RPMI7951 (cell line): ENCODE results near the gene ZNF343. TPM values are rescaled to one million over a fixed set of nuclear protein-coding genes. Genes with fewer than 3 reads are reported as not detected.

Experiments
- total RNA-seq: library from RNA; depleted of rRNA; stranded (reverse); fragments of >200 nt; shearing (Covaris generic); gene quantifications from 2 replicates; pipeline ENCODE4 v1.2.3, GENCODE V29; 2014; rRNA removed

Gene ZNF343
- total RNA-seq, 1 experiment from 2014 or later: 22.8 TPM

Other genes starting within 250 kb of the ZNF343 start
- gene TGM3, start 212.9 kb downstream of the ZNF343 start, total RNA-seq: not detected in 2 replicates
- not detected in 2 replicates for gene TGM6, start 128.0 kb downstream of the ZNF343 start, total RNA-seq
- 821 and 1,182 TPM in 2 replicates for gene SNRPB, start 38.1 kb downstream of the ZNF343 start, total RNA-seq
- gene TMC2, start 27.7 kb upstream of the ZNF343 start, total RNA-seq: not detected in 2 replicates
- gene NOP56, start 143.7 kb upstream of the ZNF343 start, total RNA-seq: 224 and 268 TPM in 2 replicates
- 189 and 226 TPM in 2 replicates for gene IDH3B, start 155.3 kb upstream of the ZNF343 start, total RNA-seq
- 0.10 TPM in 1 of 2 replicates, not detected in the other for gene EBF4, start 183.9 kb upstream of the ZNF343 start, total RNA-seq